Type B pancreatic cell (in vitro differentiated cells): Measurements from ENCODE around the gene OR11H6. TPM values are rescaled to one million over a fixed set of nuclear protein-coding genes. Genes with fewer than 3 reads are reported as not detected.
"Not testable (repeated sequence)": the region's sequence is repeated elsewhere in the genome, so short reads cannot be mapped to it uniquely, and the experiment has no call there.

Experiments
- DNase-seq: peaks from one replicate; pipeline ENCODE4 v3.0.0; 2021; ENCODE audit warnings: mixed read lengths; ENCODE audit not compliant: unreplicated experiment; ENCODE audit errors: extremely low spot score
- H3K27ac Mint-ChIP-seq: 2 replicates; pipeline ENCODE4 v1.8.0; 2021; ENCODE audit warnings: mild to moderate bottlenecking, mixed read lengths
- H3K27me3 Mint-ChIP-seq: 2 replicates; pipeline ENCODE4 v1.8.0; 2021; ENCODE audit warnings: mixed read lengths
- H3K36me3 Mint-ChIP-seq: 2 replicates; pipeline ENCODE4 v1.8.0; 2021; ENCODE audit warnings: mixed read lengths
- H3K4me1 Mint-ChIP-seq: one replicate; pipeline ENCODE4 v1.8.0; 2021; ENCODE audit warnings: mixed read lengths; ENCODE audit not compliant: unreplicated experiment
- H3K4me3 Mint-ChIP-seq: 2 replicates; pipeline ENCODE4 v1.8.0; 2021; ENCODE audit warnings: mild to moderate bottlenecking, mixed read lengths
- H3K9me3 Mint-ChIP-seq: 2 replicates; pipeline ENCODE4 v1.8.0; 2021; ENCODE audit warnings: mixed read lengths
- long read RNA-seq: library from polyadenylated mRNA; unstranded; transcript quantifications from one replicate; pipeline ENCODE4 v2.0.0, GENCODE V29; 2020
- total RNA-seq: library from RNA; stranded (reverse); gene quantifications from 2 replicates; pipeline ENCODE4 v1.2.1, GENCODE V29; 2021; ENCODE audit warnings: low replicate concordance
- TF ChIP-seq, protein P1 (sequence below): fragments of 200-600 bp; sonication (generic); conservative IDR thresholded peaks from 2 replicates; pipeline ENCODE4 v1.5.0; 2021; ENCODE audit warnings: antibody characterized with exemption, mild to moderate bottlenecking

The OR11H6 gene, protein sequence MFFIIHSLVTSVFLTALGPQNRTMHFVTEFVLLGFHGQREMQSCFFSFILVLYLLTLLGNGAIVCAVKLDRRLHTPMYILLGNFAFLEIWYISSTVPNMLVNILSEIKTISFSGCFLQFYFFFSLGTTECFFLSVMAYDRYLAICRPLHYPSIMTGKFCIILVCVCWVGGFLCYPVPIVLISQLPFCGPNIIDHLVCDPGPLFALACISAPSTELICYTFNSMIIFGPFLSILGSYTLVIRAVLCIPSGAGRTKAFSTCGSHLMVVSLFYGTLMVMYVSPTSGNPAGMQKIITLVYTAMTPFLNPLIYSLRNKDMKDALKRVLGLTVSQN
- total RNA-seq: not detected in 2 replicates
- long read RNA-seq: 0 reads

DNA sequence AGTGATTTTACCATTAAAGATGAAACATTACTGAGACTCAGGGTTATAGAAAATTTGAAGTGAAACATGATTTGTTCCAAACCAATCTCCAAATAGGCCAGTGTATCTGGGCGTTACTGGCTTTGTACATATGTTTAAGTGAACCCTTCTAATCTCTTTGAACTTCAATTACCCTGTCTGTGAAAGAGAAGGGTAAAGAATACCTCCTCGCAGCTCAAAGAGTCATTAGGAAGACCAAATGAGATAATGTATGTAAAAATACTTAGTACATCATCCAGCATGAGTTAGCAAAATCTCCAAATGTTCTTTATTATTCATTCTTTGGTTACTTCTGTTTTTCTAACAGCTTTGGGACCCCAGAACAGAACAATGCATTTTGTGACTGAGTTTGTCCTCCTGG is at the start of gene OR11H6:
Gene OR11H6 (plus strand): TSS at position 301 of the 400 bp plus-strand sequence. CDS start 0 bp downstream, at position 301.
- H3K27ac Mint-ChIP-seq: no peak within 1 kb of the TSS
- no peaks in the 10 kb centered on the region for H3K27me3 Mint-ChIP-seq
- H3K36me3 Mint-ChIP-seq: no peaks in the 10 kb centered on the region
- no peak within 1 kb of the TSS for H3K4me3 Mint-ChIP-seq
- DNase-seq: no peak
- TF ChIP-seq, protein P1, sequence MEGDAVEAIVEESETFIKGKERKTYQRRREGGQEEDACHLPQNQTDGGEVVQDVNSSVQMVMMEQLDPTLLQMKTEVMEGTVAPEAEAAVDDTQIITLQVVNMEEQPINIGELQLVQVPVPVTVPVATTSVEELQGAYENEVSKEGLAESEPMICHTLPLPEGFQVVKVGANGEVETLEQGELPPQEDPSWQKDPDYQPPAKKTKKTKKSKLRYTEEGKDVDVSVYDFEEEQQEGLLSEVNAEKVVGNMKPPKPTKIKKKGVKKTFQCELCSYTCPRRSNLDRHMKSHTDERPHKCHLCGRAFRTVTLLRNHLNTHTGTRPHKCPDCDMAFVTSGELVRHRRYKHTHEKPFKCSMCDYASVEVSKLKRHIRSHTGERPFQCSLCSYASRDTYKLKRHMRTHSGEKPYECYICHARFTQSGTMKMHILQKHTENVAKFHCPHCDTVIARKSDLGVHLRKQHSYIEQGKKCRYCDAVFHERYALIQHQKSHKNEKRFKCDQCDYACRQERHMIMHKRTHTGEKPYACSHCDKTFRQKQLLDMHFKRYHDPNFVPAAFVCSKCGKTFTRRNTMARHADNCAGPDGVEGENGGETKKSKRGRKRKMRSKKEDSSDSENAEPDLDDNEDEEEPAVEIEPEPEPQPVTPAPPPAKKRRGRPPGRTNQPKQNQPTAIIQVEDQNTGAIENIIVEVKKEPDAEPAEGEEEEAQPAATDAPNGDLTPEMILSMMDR: no peak
- peaks cover 4% of the 10 kb centered on the region for H3K9me3 Mint-ChIP-seq
- no peaks in the 10 kb centered on the region for H3K4me1 Mint-ChIP-seq

- not testable (repeated sequence) for H3K27ac Mint-ChIP-seq, H3K36me3 Mint-ChIP-seq, H3K4me1 Mint-ChIP-seq, H3K4me3 Mint-ChIP-seq, H3K27me3 Mint-ChIP-seq, H3K9me3 Mint-ChIP-seq, DNase-seq
Observed at GRCh38 chr14:20174205-20174604, 49.3 kb upstream of the OR11H6 start.

DNA sequence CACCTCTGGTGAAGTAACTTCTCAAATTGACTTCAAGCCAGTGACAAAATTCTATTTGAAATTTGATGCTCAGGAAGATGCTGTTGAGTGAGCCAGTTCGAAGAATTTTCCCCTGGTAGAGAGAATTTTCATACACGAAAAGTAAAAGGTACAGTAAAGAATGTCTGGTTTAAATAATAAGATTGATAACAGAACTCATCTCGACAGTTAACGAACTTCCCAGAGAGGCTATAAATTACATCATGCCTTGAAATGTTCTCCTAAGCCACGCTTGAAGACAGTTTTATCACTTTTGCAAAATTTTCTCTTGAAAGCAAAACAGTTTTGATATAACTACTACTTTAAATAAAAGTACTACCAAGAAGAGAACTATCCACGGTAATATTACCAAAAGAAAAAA is 47.2 kb upstream of the OR11H6 start:
- H3K9me3 Mint-ChIP-seq: peaks cover 10% of the 10 kb centered on the region
- H3K4me1 Mint-ChIP-seq: no peaks in the 10 kb centered on the region
- H3K4me3 Mint-ChIP-seq: no peak overlapping the region
- TF ChIP-seq, protein P1: no peak
- H3K27me3 Mint-ChIP-seq: no peaks in the 10 kb centered on the region
- DNase-seq: no peak
- H3K27ac Mint-ChIP-seq: no peak overlapping the region
- no peaks in the 10 kb centered on the region for H3K36me3 Mint-ChIP-seq

DNA sequence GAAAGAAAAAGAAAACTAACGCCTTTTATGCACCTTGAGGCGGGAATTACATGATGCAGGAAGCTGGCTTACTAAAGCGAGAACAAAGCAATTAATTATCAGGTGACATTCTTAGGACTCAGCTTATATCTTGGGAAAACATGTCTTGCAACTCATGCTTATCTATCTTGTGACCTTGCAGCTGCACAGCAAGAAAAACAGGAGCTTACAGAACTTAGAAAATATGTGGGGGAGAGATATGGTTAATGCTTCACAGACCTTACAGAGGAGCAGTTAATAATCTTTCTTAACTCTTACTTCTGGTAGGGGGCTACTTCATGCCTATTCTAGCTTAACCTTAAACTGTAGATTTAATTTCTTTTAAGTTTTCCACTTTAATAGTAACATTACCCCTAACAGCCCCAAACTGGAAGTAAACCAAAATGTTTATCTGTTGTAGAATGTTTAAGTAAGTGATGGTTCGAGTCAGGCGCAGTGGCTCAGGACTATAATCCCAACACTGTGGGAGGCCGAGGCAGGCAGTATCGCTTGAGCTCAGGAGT is 46.0 kb upstream of the OR11H6 start:
- Mint-ChIP-seq H3K9me3 (peaks cover 15% of the 10 kb centered on the region), H3K4me1 (no peaks in the 10 kb centered on the region), H3K27me3 (no peaks in the 10 kb centered on the region)

GRCh38 chr14:20179218-20179617 is 44.3 kb upstream of the OR11H6 start:
- TF ChIP-seq, protein P1: no peak
- Mint-ChIP-seq H3K9me3 (peaks cover 18% of the 10 kb centered on the region), H3K4me3 (no peak overlapping the region), H3K27me3 (no peaks in the 10 kb centered on the region), H3K4me1 (no peaks in the 10 kb centered on the region), H3K36me3 (no peaks in the 10 kb centered on the region), H3K27ac (no peak overlapping the region)
- no peak for DNase-seq

More for the DNA sequence above, 46.0 kb upstream of the OR11H6 start:
- no peak for DNase-seq
- Mint-ChIP-seq H3K36me3 (no peaks in the 10 kb centered on the region), H3K27ac (no peak overlapping the region), H3K4me3 (no peak overlapping the region)
- TF ChIP-seq, protein P1: no peak

DNA sequence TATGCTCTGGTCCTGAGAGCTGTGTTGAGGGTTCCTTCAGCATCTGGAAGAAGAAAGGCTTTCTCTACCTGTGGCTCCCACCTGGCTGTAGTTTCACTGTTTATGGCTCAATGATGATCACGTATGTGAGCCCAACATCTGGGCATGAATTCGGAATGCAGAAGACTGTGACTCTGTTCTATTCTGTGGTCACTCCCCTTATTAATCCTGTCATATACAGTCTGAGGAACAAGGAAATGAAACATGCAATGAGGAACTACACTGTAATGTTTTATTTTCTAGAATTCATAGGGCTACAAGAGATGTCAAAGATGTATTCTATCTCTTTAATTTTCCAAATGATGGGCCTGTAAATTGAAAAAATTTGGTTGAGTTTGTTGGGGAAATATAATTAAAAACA is 43.6 kb upstream of the OR11H6 start:
- H3K9me3 Mint-ChIP-seq: peaks cover 18% of the 10 kb centered on the region
- no peak overlapping the region for H3K4me3 Mint-ChIP-seq
- H3K27ac Mint-ChIP-seq: no peak overlapping the region
- no peaks in the 10 kb centered on the region for H3K27me3 Mint-ChIP-seq
- no peaks in the 10 kb centered on the region for H3K4me1 Mint-ChIP-seq
- H3K36me3 Mint-ChIP-seq: no peaks in the 10 kb centered on the region
- TF ChIP-seq, protein P1: no peak
- no peak for DNase-seq
